Measurements from ENCODE around the gene NUDT15. TPM values are rescaled to one million over a fixed set of nuclear protein-coding genes. Genes with fewer than 3 reads are reported as not detected.

NUDT15 gene
- total RNA-seq, 2 donors from 2014 or later: 42.0 to 59.8 TPM

DNA sequence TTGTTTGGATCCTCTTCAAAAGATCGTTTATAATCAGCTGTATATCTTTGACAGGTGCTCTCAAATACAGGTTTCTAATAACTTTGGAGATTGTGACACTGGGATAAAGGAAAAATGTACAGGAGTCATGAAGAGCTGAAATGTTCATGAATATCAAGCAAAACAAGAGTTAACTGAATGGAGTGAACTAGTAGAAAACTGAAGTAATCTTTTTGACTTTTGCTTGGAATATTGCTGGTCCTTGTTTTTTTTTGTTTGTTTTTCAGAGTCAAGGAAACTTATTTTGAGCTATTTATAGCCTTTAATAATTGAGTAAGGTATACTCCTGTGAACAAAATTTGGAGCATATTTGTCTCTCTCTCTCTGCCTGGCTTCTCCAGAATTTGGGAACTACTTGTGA lies 32.0 kb downstream of the NUDT15 start:
- DNase-seq: no peak
- Mint-ChIP-seq H3K27ac (no peak overlapping the region), H3K4me3 (no peak overlapping the region), H3K9me3 (peaks cover 91% of the 10 kb centered on the region), H3K36me3 (ENCODE audit: low read depth) (peaks cover 100% of the 10 kb centered on the region), H3K4me1 (no peaks in the 10 kb centered on the region), H3K27me3 (ENCODE audit: insufficient read depth) (no peaks in the 10 kb centered on the region)
- Histone ChIP-seq H3K4me1 (ENCODE audit: control insufficient read depth, insufficient read depth, low read length) (no peaks in the 10 kb centered on the region), H3K27ac (ENCODE audit: low read depth, low read length) (no peak overlapping the region), H3K27me3 (ENCODE audit: control insufficient read depth, insufficient read depth, low read length, poor library complexity, severe bottlenecking) (no peaks in the 10 kb centered on the region), H3K9me3 (ENCODE audit: control insufficient read depth, low read length) (peaks cover 100% of the 10 kb centered on the region), H3K36me3 (ENCODE audit: control insufficient read depth, insufficient read depth, low read length) (peaks cover 99% of the 10 kb centered on the region), H3K9ac (ENCODE audit: extremely low read depth, low read length, poor library complexity, severe bottlenecking) (no peak overlapping the region), H3K4me3 (ENCODE audit: low read length) (peak overlapping the region; percentile 58)
- TF ChIP-seq, protein P1, sequence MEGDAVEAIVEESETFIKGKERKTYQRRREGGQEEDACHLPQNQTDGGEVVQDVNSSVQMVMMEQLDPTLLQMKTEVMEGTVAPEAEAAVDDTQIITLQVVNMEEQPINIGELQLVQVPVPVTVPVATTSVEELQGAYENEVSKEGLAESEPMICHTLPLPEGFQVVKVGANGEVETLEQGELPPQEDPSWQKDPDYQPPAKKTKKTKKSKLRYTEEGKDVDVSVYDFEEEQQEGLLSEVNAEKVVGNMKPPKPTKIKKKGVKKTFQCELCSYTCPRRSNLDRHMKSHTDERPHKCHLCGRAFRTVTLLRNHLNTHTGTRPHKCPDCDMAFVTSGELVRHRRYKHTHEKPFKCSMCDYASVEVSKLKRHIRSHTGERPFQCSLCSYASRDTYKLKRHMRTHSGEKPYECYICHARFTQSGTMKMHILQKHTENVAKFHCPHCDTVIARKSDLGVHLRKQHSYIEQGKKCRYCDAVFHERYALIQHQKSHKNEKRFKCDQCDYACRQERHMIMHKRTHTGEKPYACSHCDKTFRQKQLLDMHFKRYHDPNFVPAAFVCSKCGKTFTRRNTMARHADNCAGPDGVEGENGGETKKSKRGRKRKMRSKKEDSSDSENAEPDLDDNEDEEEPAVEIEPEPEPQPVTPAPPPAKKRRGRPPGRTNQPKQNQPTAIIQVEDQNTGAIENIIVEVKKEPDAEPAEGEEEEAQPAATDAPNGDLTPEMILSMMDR (conservative IDR thresholded peaks at IDR 0.05): no peak
- WGBS, 2 experiments (ENCODE audit: insufficient coverage in 1 of 2, insufficient read length in 1 of 2): 92 to 100% methylated on average over 1 of the region's 1 CpG

DNA sequence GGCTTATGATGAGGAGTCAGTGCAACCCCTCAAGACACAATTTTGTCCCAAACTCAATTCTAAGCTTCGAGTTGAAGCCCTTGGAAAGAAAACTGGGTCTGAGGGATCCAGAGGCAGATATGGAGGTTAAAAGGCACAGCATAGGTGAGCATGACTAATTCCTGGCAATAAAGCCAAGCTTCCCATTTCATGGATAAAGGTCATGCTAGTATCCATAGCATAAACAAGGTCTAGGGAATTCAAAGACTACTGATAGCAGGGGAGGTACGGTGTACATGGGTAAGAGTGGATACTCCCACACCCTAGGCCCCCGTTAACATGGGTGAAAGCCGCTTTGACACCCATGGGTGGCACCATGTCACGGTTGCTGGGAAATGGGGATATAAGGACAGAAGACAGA lies 33.4 kb downstream of the NUDT15 start:
- H3K27me3 Mint-ChIP-seq (ENCODE audit: insufficient read depth): no peaks in the 10 kb centered on the region
- H3K36me3 Mint-ChIP-seq (ENCODE audit: low read depth): peaks cover 100% of the 10 kb centered on the region
- H3K4me3 Mint-ChIP-seq: no peak overlapping the region
- H3K9me3 Mint-ChIP-seq: peaks cover 97% of the 10 kb centered on the region
- no peak overlapping the region for H3K27ac ChIP-seq (ENCODE audit: low read depth, low read length)
- 86 to 100% methylated on average over 3 to 5 of the region's 5 CpGs for WGBS, 2 experiments (ENCODE audit: insufficient coverage in 1 of 2, insufficient read length in 1 of 2)
- H3K9ac ChIP-seq (ENCODE audit: extremely low read depth, low read length, poor library complexity, severe bottlenecking): no peak overlapping the region
- TF ChIP-seq, protein P1 (conservative IDR thresholded peaks at IDR 0.05): no peak
- no peaks in the 10 kb centered on the region for H3K4me1 ChIP-seq (ENCODE audit: control insufficient read depth, insufficient read depth, low read length)
- peak overlapping the region; percentile 57 for H3K4me3 ChIP-seq (ENCODE audit: low read length)
- H3K4me1 Mint-ChIP-seq: no peaks in the 10 kb centered on the region
- H3K9me3 ChIP-seq (ENCODE audit: control insufficient read depth, low read length): peaks cover 100% of the 10 kb centered on the region
- peaks cover 100% of the 10 kb centered on the region for H3K36me3 ChIP-seq (ENCODE audit: control insufficient read depth, insufficient read depth, low read length)
- H3K27ac Mint-ChIP-seq: no peak overlapping the region
- no peak for DNase-seq
- no peaks in the 10 kb centered on the region for H3K27me3 ChIP-seq (ENCODE audit: control insufficient read depth, insufficient read depth, low read length, poor library complexity, severe bottlenecking)

DNA sequence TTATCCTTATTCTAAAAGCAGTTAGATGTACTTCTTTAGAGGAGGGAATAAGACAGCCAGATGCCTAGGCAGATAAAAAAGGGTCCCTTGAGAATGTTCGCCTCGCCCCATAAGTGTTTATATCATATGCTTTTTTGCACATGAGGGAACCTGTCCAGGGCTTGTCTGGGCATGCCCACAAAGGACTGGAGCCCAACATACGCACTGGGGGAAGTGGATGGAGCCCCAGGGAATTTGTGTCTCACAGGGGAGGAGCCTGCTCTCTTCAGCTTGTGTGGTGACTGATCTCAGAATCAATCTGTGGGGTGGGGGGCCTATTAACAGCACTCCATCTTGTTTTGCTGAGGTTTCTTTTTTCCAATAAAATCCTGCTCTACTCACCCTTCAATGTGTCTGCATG lies 34.8 kb downstream of the NUDT15 start:
- WGBS, 2 experiments (ENCODE audit: insufficient coverage in 1 of 2, insufficient read length in 1 of 2): 97 to 100% methylated on average over 2 to 3 of the region's 3 CpGs
- Histone ChIP-seq H3K9ac (ENCODE audit: extremely low read depth, low read length, poor library complexity, severe bottlenecking) (no peak overlapping the region), H3K4me1 (ENCODE audit: control insufficient read depth, insufficient read depth, low read length) (no peaks in the 10 kb centered on the region), H3K36me3 (ENCODE audit: control insufficient read depth, insufficient read depth, low read length) (peaks cover 100% of the 10 kb centered on the region), H3K27ac (ENCODE audit: low read depth, low read length) (no peak overlapping the region), H3K27me3 (ENCODE audit: control insufficient read depth, insufficient read depth, low read length, poor library complexity, severe bottlenecking) (no peaks in the 10 kb centered on the region), H3K4me3 (ENCODE audit: low read length) (peak overlapping the region; percentile 0), H3K9me3 (ENCODE audit: control insufficient read depth, low read length) (peaks cover 100% of the 10 kb centered on the region)
- H3K4me3 Mint-ChIP-seq: no peak overlapping the region
- no peak overlapping the region for H3K27ac Mint-ChIP-seq
- H3K9me3 Mint-ChIP-seq: peaks cover 85% of the 10 kb centered on the region
- H3K36me3 Mint-ChIP-seq (ENCODE audit: low read depth): peaks cover 100% of the 10 kb centered on the region
- H3K27me3 Mint-ChIP-seq (ENCODE audit: insufficient read depth): no peaks in the 10 kb centered on the region
- TF ChIP-seq, protein P1 (conservative IDR thresholded peaks at IDR 0.05): no peak
- DNase-seq: no peak
- H3K4me1 Mint-ChIP-seq: no peaks in the 10 kb centered on the region
